HEK293T (cell line): Measurements from ENCODE around the gene BRD7.

Experiments used
- CTCF ChIA-PET: fragments of 350-600 bp; formaldehyde crosslinking; extraction: SDS; loops from one replicate; lab custom pipeline; 2021; ENCODE audit warnings: antibody characterized with exemption, inconsistent platforms; lab: Yijun Ruan, JAX
- POLR2A ChIA-PET: fragments of 350-600 bp; formaldehyde crosslinking; extraction: SDS; loops from one replicate; lab custom pipeline; 2020; ENCODE audit warnings: antibody characterized with exemption, inconsistent platforms; lab: Yijun Ruan, JAX
- DNase-seq: peaks from one replicate; pipeline ENCODE4 v3.0.0; 2012; ENCODE audit warnings: mixed read lengths; ENCODE audit errors: extremely low spot score
- ARNT ChIP-seq: fragments of 450-650 bp; IDR thresholded peaks from 2 replicates; pipeline ENCODE4 v1.6.1; 2017; ENCODE audit warnings: mild to moderate bottlenecking
- BHLHE40 ChIP-seq: fragments of 450-650 bp; IDR thresholded peaks from 2 replicates; pipeline ENCODE4 v1.6.1; 2016; ENCODE audit warnings: mild to moderate bottlenecking, moderate library complexity, borderline replicate concordance
- CTBP1 ChIP-seq: fragments of 450-650 bp; IDR thresholded peaks from 2 replicates; pipeline ENCODE4 v1.6.1; 2016; ENCODE audit warnings: borderline replicate concordance
- ELF4 ChIP-seq: fragments of 450-650 bp; IDR thresholded peaks from 2 replicates; pipeline ENCODE4 v1.6.1; 2017; ENCODE audit warnings: antibody characterized with exemption
- FOXA1 ChIP-seq: fragments of 450-650 bp; IDR thresholded peaks from 2 replicates; pipeline ENCODE4 v1.6.1; 2016; ENCODE audit warnings: mild to moderate bottlenecking
- FOXK2 ChIP-seq: fragments of 450-650 bp; IDR thresholded peaks from 2 replicates; pipeline ENCODE4 v1.6.1; 2016; ENCODE audit warnings: mild to moderate bottlenecking
- FOXM1 ChIP-seq: fragments of 450-650 bp; IDR thresholded peaks from 2 replicates; pipeline ENCODE4 v1.6.1; 2017; ENCODE audit warnings: mild to moderate bottlenecking, borderline replicate concordance
- HDGF ChIP-seq: fragments of 450-650 bp; IDR thresholded peaks from 2 replicates; pipeline ENCODE4 v1.6.1; 2017; ENCODE audit warnings: antibody characterized with exemption, borderline replicate concordance
- L3MBTL2 ChIP-seq: fragments of 450-650 bp; conservative IDR thresholded peaks from 2 replicates; pipeline ENCODE4 v1.6.1; 2016; ENCODE audit warnings: mild to moderate bottlenecking
- LEF1 ChIP-seq: fragments of 450-650 bp; IDR thresholded peaks from 2 replicates; pipeline ENCODE4 v1.6.1; 2017; ENCODE audit warnings: mild to moderate bottlenecking, borderline replicate concordance
- NFRKB ChIP-seq: fragments of 450-650 bp; IDR thresholded peaks from 2 replicates; pipeline ENCODE4 v1.6.1; 2016; ENCODE audit warnings: mild to moderate bottlenecking, moderate library complexity
- PKNOX1 ChIP-seq: fragments of 450-650 bp; IDR thresholded peaks from 2 replicates; pipeline ENCODE4 v1.6.1; 2016
- SP1 ChIP-seq: fragments of 450-650 bp; IDR thresholded peaks from 2 replicates; pipeline ENCODE4 v1.6.1; 2017
- SUZ12 ChIP-seq: fragments of 450-650 bp; IDR thresholded peaks from 2 replicates; pipeline ENCODE4 v1.6.1; 2016; ENCODE audit warnings: mild to moderate bottlenecking
- TARDBP ChIP-seq: fragments of 450-650 bp; IDR thresholded peaks from 2 replicates; pipeline ENCODE4 v1.6.1; 2016
- ZNF384 ChIP-seq: fragments of 450-650 bp; IDR thresholded peaks from 2 replicates; pipeline ENCODE4 v1.6.1; 2016

BRD7 gene

GRCh38 chr16:50402298-50402895 is 33.6 kb upstream of the BRD7 start:
- TF ChIP-seq NFRKB: no peak
- TF ChIP-seq L3MBTL2: no peak
- no peak for TF ChIP-seq ARNT
- no peak for TF ChIP-seq ZNF384
- no peak for TF ChIP-seq SUZ12
- TF ChIP-seq HDGF: no peak
- TF ChIP-seq FOXM1: no peak
- ChIA-PET POLR2A (no interaction called here), CTCF (no interaction called here)
- no peak for DNase-seq

GRCh38 chr16:50401355-50401754 is 32.6 kb upstream of the BRD7 start:
- no peak for DNase-seq
- TF ChIP-seq FOXA1 (no peak), LEF1 (no peak), TARDBP (no peak), BHLHE40 (no peak), ARNT (no peak)
- ChIA-PET POLR2A (no interaction called here), CTCF (no interaction called here)

- no peak for DNase-seq
- POLR2A ChIA-PET: no interaction called here
- TF ChIP-seq BHLHE40 (no peak), FOXK2 (no peak)
- CTCF ChIA-PET: no interaction called here
Observed at GRCh38 chr16:50400967-50401348, 32.2 kb upstream of the BRD7 start.

- no peak for DNase-seq
- ChIA-PET CTCF (no interaction called here), POLR2A (no interaction called here)
- TF ChIP-seq CTBP1 (no peak), FOXM1 (no peak), ELF4 (no peak), NFRKB (no peak), HDGF (no peak), ARNT (no peak), L3MBTL2 (no peak), FOXA1 (no peak), SP1 (no peak), TARDBP (no peak), ZNF384 (no peak), BHLHE40 (no peak), LEF1 (no peak), SUZ12 (no peak), PKNOX1 (no peak), FOXK2 (no peak)
Observed at GRCh38 chr16:50400312-50400966, 31.7 kb upstream of the BRD7 start.

- CTCF ChIA-PET: no interaction called here
- POLR2A ChIA-PET: no interaction called here
- no peak for TF ChIP-seq CTBP1
- no peak for TF ChIP-seq TARDBP
- TF ChIP-seq SP1: no peak
- no peak for TF ChIP-seq PKNOX1
- no peak for TF ChIP-seq NFRKB
- no peak for TF ChIP-seq ELF4
- no peak for TF ChIP-seq HDGF
- no peak for TF ChIP-seq FOXK2
- TF ChIP-seq SUZ12: no peak
- no peak for TF ChIP-seq ARNT
- no peak for TF ChIP-seq ZNF384
- no peak for TF ChIP-seq BHLHE40
- TF ChIP-seq LEF1: no peak
- no peak for TF ChIP-seq FOXA1
- TF ChIP-seq L3MBTL2: no peak
- DNase-seq: no peak
Observed at GRCh38 chr16:50399411-50399810, 30.6 kb upstream of the BRD7 start.

GRCh38 chr16:50398336-50398735 is 29.5 kb upstream of the BRD7 start:
- TF ChIP-seq ZNF384: no peak
- TF ChIP-seq TARDBP: no peak
- no peak for TF ChIP-seq FOXA1
- no peak for TF ChIP-seq BHLHE40
- TF ChIP-seq FOXM1: no peak
- TF ChIP-seq PKNOX1: no peak
- no peak for TF ChIP-seq ARNT
- TF ChIP-seq SP1: no peak
- no peak for TF ChIP-seq HDGF
- POLR2A ChIA-PET: no interaction called here
- no peak for DNase-seq
- CTCF ChIA-PET: no interaction called here
